HG02943 (cell line): ENCODE results near the gene DDX1.
"Not testable (repeated sequence)": the region's sequence is repeated elsewhere in the genome, so short reads cannot be mapped to it uniquely, and the experiment has no call there.

Experiments
- ATAC-seq: cut with Tn5 transposase; IDR thresholded peaks from one replicate; pipeline ENCODE4 v1.9.1; 2021; ENCODE audit warnings: mild to moderate bottlenecking, low read depth, moderate library complexity; ENCODE audit not compliant: unreplicated experiment

DDX1 gene

DNA sequence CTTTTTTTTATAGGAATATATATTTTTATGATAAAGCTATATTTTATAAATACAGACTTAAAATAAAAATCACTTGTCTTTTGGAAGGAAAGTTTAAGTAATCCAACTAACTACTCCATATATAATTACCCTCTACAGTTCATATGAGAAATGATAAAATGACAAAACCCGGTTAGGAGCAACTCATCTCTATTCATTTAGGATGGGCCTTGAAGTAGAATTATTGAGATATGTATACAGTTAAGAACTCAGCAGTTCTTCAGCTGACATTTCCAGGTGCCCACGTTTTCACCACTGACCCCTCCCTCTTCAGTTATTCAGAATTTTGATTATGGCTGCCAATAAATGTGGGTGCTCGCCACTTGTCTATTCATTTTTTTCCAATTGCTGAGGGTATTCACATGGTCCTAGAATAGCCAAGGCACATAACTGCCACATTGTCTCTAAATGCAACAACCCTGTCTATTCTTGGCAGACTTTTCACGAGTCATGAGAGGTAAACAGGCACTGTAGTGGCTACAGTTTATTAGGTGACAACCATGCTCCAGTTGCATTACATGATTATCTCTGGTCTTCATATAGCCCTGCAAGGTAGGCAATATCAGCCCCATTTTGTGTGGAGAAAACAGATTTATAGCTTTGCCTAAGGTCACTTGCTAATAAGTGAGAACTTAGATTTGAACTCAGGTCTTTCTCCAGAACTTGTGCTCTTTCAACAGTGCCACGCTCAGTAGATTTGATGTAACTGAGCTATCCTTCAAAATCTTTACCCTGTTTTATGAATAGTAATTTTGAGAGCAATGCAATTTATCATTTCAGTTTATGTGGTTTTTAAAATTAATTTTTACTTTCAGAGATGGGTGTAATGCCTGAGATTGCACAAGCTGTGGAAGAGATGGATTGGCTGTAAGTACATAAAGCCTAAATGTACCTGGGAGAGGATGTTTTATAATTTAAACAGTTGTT, 2.9 kb downstream of the DDX1 start:
- ATAC-seq: no peak

- ATAC-seq: no peak
Observed at GRCh38 chr2:15595342-15595905, 3.8 kb downstream of the DDX1 start.

DNA sequence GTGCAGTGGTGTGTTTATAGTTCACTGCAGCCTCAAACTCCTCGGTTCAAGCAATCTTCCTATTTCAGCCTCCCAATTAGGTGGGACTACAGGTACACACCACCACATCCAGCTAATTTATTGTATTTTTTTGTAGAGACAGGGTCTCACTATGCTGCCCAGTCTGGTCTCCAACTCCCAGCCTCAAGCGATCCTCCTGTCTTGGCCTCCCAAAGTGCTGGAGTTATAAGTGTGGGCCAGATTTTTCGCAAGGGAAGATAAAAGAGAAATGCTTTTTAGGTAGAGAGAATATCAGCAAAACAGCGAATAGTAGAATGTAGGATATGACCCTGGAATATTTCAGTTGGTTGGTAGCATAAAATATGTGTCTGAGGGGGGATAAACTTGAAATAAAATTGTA, 4.3 kb downstream of the DDX1 start:
- no peak for ATAC-seq

GRCh38 chr2:15596350-15596749, 4.7 kb downstream of the DDX1 start:
- no peak for ATAC-seq

DNA sequence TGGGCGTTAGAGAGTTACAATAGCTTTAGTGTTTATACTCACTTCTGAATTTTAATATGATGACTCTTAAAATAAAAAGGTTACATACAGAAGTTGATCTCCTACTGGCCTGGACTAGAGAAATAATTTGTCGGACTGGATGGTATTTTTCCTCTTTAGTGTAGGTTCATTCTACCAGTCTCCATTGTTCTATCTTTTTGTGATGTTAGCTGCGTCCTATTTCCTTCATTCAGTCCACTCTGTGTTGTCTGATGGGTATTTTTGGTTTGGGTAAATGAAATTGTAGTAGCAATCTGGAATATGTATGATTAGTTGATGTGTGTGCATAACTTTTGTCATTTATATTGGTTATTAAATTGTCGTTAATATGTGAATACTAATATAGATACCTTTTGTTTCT, 5.3 kb downstream of the DDX1 start:
- ATAC-seq: no peak

- ATAC-seq: no peak
Observed at GRCh38 chr2:15599994-15600393, 8.3 kb downstream of the DDX1 start.

GRCh38 chr2:15601681-15602080, 10.0 kb downstream of the DDX1 start:
- ATAC-seq: no peak

DNA sequence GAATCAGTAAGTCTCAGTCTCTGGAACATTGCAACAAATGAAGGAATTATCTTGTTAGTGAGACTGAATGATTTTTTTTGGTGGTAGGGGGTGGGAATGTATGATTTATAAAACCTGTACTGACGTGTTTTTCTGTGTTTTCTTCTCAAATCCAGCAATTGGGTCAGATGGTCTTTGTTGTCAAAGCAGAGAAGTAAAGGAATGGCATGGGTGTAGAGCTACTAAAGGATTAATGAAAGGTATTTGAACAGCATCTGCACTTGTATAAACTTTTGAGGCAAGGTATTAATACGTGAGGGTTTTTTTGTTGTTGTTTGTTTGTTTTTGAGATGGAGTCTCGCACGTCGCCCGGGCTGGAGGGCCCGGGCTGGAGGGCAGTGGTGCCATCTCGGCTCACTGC, 10.7 kb downstream of the DDX1 start:
- ATAC-seq: no peak

GRCh38 chr2:15603044-15603765, 11.5 kb downstream of the DDX1 start:
- no peak for ATAC-seq

- ATAC-seq: no peak
Observed at GRCh38 chr2:15603948-15604347, 12.3 kb downstream of the DDX1 start.

DNA sequence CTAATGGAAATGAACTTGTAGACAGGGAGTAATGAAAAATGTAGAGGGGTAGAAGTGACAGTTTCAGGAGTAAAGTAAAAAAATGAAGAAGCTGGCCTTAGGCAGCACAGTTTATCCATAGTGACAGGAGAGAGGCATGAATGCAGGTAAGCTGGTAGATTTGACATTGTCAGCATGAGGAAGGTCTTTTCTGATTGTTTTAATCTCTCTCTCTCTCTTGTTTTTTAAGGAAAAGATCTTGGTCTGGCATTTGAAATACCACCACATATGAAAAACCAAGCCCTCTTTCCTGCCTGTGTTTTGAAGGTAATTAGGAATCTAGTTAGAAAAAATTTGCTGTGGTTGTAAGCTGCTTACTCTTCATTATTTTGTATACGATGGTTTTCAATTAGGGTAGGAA, 14.1 kb downstream of the DDX1 start:
- no peak for ATAC-seq

DNA sequence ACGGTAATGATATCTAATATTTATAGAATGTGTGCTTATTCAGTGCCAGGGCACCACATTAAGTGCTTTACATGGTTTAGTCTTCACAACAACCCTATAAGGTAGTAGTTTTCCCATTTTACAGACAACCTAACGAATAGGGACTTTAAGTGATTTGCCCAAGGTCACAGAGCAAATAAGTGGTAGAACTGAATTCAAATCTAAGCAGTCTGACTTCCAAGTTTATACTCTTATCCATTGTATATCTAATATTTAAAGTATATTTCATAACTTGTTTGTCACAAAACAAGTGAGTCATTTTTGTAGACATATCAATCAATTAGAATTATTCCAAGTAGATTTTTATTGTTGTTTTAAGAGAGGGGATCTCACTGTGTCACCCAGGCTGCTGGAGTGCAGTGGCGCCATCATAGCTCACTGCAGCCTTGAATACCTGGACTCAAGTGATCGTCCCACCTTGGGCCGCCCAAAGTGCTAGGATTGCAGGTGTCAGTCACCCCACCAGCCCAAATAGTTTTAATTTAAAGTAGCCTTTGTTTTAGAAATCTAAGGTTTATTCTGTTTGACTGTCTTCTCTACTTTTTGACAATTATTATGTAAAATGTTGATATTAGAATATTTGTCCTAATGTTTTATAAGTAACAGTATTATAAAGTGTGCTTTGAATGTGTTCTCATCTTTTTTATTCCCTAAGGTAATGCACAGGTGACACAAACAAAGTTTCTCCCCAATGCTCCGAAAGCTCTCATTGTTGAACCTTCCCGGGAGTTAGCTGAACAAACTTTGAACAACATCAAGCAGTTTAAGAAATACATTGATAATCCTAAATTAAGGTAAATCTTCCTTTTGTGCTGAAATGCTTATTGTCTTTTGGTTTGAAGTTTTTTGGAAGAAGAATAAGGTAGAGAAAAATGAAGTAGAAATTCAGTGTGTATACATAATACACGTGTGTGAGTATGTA, 15.1 kb downstream of the DDX1 start:
- ATAC-seq: no peak

DNA sequence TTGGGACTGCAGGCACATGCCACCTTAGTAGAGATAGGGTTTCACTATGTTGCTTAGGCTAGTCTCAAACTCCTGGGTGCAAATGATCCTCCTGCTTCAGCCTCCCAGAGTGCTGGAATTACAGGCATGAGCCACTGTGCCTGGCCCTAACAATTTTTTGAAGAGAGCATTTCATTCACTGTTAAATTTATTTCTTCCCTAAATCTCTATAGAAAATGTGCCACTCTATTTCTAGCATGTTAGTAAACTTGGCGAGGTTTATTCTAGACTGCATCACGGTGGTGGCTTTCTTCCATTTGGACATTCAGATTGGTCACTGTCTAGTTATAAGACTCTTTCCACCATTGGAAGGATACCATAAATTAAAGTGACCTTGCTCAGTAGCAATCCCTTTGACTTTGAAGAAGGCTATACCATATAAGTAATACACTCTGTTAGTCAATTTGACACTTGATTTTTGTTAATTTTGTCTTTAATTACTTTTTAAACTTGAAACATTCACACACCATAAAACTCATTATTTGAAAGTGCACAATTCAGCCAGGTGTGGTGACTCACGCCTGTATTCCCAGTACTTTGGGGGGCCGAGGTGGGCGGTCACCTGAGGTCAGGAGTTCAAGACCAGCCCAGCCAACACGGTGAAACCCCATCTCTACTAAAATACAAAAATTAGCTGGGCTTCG, 16.2 kb downstream of the DDX1 start:
- no peak for ATAC-seq

- no peak for ATAC-seq
Observed at GRCh38 chr2:15608392-15608761, 16.7 kb downstream of the DDX1 start.

GRCh38 chr2:15609341-15610042, 17.8 kb downstream of the DDX1 start:
- no peak for ATAC-seq

GRCh38 chr2:15610430-15610952, 18.8 kb downstream of the DDX1 start:
- no peak for ATAC-seq

- ATAC-seq: not testable (repeated sequence)
Observed at GRCh38 chr2:15612101-15612500, 20.4 kb downstream of the DDX1 start.

GRCh38 chr2:15613736-15614429, 22.2 kb downstream of the DDX1 start:
- no peak for ATAC-seq
